OCI-LY3 (cell line): Measurements from ENCODE around the gene SLFN5.

ENCODE experiments used
- H2AFZ ChIP-seq: fragments of 200-600, 300-600 bp; shearing (Covaris generic); 2 replicates; pipeline ENCODE4 v1.6.0; 2014; ENCODE audit warnings: antibody characterized with exemption, low read depth, low read length
- H3K27ac ChIP-seq: fragments of 200-600, 300-600 bp; sonication (generic); 2 replicates; pipeline ENCODE4 v1.5.1; 2014; ENCODE audit warnings: mild to moderate bottlenecking, low read length, moderate library complexity, mixed read lengths
- H3K27me3 ChIP-seq: fragments of 200-600, 300-600 bp; sonication (generic); 2 replicates; pipeline ENCODE4 v1.6.1; 2014; ENCODE audit warnings: low read depth, low read length, mixed read lengths
- H3K36me3 ChIP-seq: fragments of 200-600, 300-600 bp; sonication (generic); replicated peaks from 2 replicates; pipeline ENCODE3; 2014; ENCODE audit warnings: low read depth, low read length, mixed read lengths
- H3K4me1 ChIP-seq: fragments of 300-600, 200-600 bp; sonication (generic); 2 replicates; pipeline ENCODE4 v1.6.1; 2014; ENCODE audit warnings: low read length, mixed read lengths
- H3K4me2 ChIP-seq: fragments of 200-600, 300-600 bp; sonication (generic); 2 replicates; pipeline ENCODE4 v1.6.1; 2014; ENCODE audit warnings: low read length, mixed read lengths
- H3K4me3 ChIP-seq: fragments of 300-600, 200-600 bp; sonication (generic); 2 replicates; pipeline ENCODE4 v1.5.1; 2014; ENCODE audit warnings: antibody characterized with exemption, mild to moderate bottlenecking, low read length, moderate library complexity
- H3K79me2 ChIP-seq: fragments of 300-600, 200-600 bp; shearing (Covaris generic); 2 replicates; pipeline ENCODE4 v1.6.1; 2014; ENCODE audit warnings: mild to moderate bottlenecking, low read length, mixed read lengths
- H3K9ac ChIP-seq: fragments of 300-600, 200-600 bp; shearing (Covaris generic); 2 replicates; pipeline ENCODE4 v1.6.0; 2014; ENCODE audit warnings: mild to moderate bottlenecking, low read length, moderate library complexity
- H3K9me3 ChIP-seq: fragments of 200-600, 300-600 bp; shearing (Covaris generic); 2 replicates; pipeline ENCODE4 v1.6.1; 2014; ENCODE audit warnings: low read length, mixed read lengths; ENCODE audit not compliant: insufficient read depth
- H4K20me1 ChIP-seq: fragments of 200-600, 300-600 bp; sonication (generic); 2 replicates; pipeline ENCODE4 v1.6.1; 2016; ENCODE audit warnings: low read length, mixed read lengths; ENCODE audit not compliant: insufficient read depth
- EZH2phosphoT487 ChIP-seq: fragments of 200-600 bp; shearing (Covaris generic); IDR thresholded peaks from 2 replicates; pipeline ENCODE4 v1.6.1; 2018; ENCODE audit warnings: antibody characterized with exemption, mixed run types, low read depth
- TF ChIP-seq, protein P1 (sequence below): fragments of 200-600, 300-600 bp; sonication (generic); IDR thresholded peaks from 2 replicates; pipeline ENCODE4 v1.5.1; 2014; ENCODE audit warnings: antibody characterized with exemption, low read length, low read depth

The SLFN5 gene

GRCh38 chr17:35284955-35285354 is 42.1 kb downstream of the SLFN5 start:
- H2AFZ ChIP-seq = no peak overlapping the region
- H3K9me3 ChIP-seq = 0 out of 2 replicates have a peak, but pooled peaks cover 3% of the 10 kb centered on the region
- H3K9ac ChIP-seq = no peak overlapping the region
- H3K4me3 ChIP-seq = no peak overlapping the region
- H4K20me1 ChIP-seq = no peaks in the 10 kb centered on the region
- H3K4me2 ChIP-seq = no peak overlapping the region
- TF ChIP-seq, protein P1, sequence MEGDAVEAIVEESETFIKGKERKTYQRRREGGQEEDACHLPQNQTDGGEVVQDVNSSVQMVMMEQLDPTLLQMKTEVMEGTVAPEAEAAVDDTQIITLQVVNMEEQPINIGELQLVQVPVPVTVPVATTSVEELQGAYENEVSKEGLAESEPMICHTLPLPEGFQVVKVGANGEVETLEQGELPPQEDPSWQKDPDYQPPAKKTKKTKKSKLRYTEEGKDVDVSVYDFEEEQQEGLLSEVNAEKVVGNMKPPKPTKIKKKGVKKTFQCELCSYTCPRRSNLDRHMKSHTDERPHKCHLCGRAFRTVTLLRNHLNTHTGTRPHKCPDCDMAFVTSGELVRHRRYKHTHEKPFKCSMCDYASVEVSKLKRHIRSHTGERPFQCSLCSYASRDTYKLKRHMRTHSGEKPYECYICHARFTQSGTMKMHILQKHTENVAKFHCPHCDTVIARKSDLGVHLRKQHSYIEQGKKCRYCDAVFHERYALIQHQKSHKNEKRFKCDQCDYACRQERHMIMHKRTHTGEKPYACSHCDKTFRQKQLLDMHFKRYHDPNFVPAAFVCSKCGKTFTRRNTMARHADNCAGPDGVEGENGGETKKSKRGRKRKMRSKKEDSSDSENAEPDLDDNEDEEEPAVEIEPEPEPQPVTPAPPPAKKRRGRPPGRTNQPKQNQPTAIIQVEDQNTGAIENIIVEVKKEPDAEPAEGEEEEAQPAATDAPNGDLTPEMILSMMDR = no peak
- no peak for TF ChIP-seq EZH2phosphoT487
- no peaks in the 10 kb centered on the region for H3K79me2 ChIP-seq
- H3K36me3 ChIP-seq = no peaks in the 10 kb centered on the region
- no peaks in the 10 kb centered on the region for H3K27me3 ChIP-seq
- no peak overlapping the region for H3K27ac ChIP-seq
- H3K4me1 ChIP-seq = peaks cover 43% of the 10 kb centered on the region

DNA sequence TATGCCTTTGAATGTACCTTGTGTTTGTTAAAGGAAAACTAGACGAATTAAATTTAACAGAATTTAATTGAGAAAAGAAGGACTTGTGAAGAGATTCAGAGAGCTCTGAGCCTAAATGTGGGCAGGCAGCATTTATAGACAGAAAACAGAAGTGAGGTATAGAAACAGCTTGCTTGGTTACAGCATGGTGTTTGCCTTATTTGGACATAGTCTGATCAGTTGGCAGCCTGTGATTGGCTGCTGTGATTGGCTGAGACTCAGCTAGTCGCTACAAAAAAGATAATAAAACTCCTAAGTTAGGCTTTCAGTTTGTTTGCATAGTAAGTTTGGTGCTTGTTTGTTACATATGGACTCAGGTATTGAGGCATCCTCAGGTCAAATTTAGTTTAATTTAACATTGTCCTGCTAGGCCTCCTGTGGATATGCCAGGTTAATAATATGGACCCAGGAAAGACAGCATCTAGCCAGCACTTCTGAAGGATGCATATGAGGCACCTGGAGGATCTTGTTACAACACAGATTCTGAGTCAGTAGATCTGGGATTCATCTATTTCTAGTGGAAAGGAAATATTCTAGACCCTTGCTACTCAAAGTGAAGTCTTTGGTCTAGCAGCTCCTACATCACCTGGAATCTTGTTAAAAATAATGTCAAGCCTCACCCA is 43.4 kb downstream of the SLFN5 start:
- Histone ChIP-seq H3K4me3 (peak overlapping the region; percentile 23), H3K9ac (peak overlapping the region; percentile 45), H3K4me2 (peak overlapping the region; percentile 56), H2AFZ (peak overlapping the region; percentile 62; the same call in 1 of the 2 replicates), H3K27me3 (no peaks in the 10 kb centered on the region), H3K36me3 (no peaks in the 10 kb centered on the region), H3K79me2 (no peaks in the 10 kb centered on the region), H3K9me3 (0 out of 2 replicates have a peak, but pooled peaks cover 3% of the 10 kb centered on the region), H3K27ac (peak overlapping the region; percentile 79), H3K4me1 (peaks cover 43% of the 10 kb centered on the region), H4K20me1 (no peaks in the 10 kb centered on the region)
- TF ChIP-seq, protein P1 = no peak
- no peak for TF ChIP-seq EZH2phosphoT487

- Histone ChIP-seq H3K9me3 (0 out of 2 replicates have a peak, but pooled peaks cover 3% of the 10 kb centered on the region), H3K4me2 (peak overlapping the region; percentile 55), H3K9ac (peak overlapping the region; percentile 44; the same call in 1 of the 2 replicates), H2AFZ (no peak overlapping the region), H3K4me3 (no peak overlapping the region), H3K4me1 (peaks cover 43% of the 10 kb centered on the region), H3K27ac (peak overlapping the region; percentile 79), H3K27me3 (no peaks in the 10 kb centered on the region), H4K20me1 (no peaks in the 10 kb centered on the region), H3K79me2 (no peaks in the 10 kb centered on the region), H3K36me3 (no peaks in the 10 kb centered on the region)
- TF ChIP-seq, protein P1 = no peak
- TF ChIP-seq EZH2phosphoT487 = no peak
These were observed 44.5 kb downstream of the SLFN5 start for GRCh38 chr17:35287286-35287811.

DNA sequence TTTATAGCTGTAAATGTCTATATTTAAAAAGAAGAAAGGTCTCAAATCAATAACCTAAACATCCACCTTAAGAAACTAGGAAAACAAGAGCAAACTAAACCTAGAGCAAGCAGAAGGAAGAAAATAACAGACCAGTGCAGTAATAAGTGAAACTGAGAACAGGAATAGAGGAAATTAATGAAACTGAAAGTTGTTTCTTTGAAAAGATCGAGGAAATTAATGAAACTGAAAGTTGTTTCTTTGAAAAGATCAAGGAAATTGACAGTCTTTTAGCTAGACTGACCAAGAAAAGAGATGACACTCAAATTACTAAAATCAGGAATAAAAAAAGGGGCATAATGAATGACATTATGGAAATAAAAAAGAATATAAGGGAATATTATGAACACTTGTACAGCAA is 46.4 kb downstream of the SLFN5 start:
- Histone ChIP-seq H2AFZ (no peak overlapping the region), H3K4me2 (peak overlapping the region; percentile 12; the same call in 1 of the 2 replicates), H3K27ac (no peak overlapping the region), H3K4me1 (peaks cover 43% of the 10 kb centered on the region), H3K9me3 (0 out of 2 replicates have a peak, but pooled peaks cover 3% of the 10 kb centered on the region), H3K4me3 (no peak overlapping the region), H3K36me3 (no peaks in the 10 kb centered on the region), H3K9ac (no peak overlapping the region), H3K79me2 (no peaks in the 10 kb centered on the region), H4K20me1 (no peaks in the 10 kb centered on the region), H3K27me3 (no peaks in the 10 kb centered on the region)
- TF ChIP-seq, protein P1 = no peak
- no peak for TF ChIP-seq EZH2phosphoT487
